ENCODE measurements around the gene DSG3.
"Not testable (repeated sequence)": the region's sequence is repeated elsewhere in the genome, so short reads cannot be mapped to it uniquely, and the experiment has no call there.

DSG3 gene

DNA sequence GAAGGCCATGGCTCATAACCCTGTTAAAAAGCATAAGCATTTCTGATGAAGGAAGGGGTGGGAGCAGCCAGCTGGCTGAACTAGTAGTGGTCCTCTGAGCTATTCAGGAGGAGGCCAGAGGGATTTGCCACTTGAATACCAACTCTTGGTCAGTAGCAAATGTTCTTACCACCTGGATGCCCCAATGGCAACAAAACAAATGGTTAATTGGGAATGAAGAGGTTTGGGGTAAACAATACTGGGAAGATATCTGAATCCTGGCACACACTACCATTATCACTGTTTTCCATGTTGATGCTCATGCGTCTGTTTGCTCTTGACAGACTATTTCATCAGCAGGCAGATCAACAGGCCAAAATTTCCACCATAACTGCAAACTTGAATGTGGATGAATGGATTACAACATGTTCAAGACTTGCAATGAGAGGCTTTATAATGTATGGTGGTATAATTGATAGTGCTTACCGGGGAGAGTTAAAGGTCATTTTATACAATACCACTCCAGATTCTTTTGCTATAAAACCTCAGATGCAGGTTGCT, 47.2 kb downstream of the DSG3 start:
- not testable (repeated sequence) for DNase-seq

DNA sequence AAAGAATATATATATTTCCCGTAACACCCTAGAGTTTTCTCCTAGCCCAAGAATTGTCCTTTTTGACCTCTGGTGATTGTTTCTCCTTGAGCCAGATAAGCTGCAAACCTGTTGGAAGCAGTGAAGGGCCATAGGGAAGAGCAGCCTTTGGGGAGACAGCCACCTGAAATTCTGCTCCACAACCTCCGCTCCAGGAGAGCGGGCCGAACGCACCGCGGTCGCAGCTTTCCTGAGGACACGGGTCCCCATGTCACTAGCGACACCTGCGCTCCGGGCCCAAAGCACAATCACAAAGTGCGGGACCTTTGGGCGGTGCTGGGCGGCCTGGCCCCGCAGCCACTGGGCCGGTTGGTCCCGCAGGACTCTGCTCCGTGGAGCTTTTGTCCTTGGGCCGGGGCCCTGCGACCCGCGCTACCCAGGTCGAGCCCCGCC, 49.9 kb downstream of the DSG3 start:
- DNase-seq = no peak

DNA sequence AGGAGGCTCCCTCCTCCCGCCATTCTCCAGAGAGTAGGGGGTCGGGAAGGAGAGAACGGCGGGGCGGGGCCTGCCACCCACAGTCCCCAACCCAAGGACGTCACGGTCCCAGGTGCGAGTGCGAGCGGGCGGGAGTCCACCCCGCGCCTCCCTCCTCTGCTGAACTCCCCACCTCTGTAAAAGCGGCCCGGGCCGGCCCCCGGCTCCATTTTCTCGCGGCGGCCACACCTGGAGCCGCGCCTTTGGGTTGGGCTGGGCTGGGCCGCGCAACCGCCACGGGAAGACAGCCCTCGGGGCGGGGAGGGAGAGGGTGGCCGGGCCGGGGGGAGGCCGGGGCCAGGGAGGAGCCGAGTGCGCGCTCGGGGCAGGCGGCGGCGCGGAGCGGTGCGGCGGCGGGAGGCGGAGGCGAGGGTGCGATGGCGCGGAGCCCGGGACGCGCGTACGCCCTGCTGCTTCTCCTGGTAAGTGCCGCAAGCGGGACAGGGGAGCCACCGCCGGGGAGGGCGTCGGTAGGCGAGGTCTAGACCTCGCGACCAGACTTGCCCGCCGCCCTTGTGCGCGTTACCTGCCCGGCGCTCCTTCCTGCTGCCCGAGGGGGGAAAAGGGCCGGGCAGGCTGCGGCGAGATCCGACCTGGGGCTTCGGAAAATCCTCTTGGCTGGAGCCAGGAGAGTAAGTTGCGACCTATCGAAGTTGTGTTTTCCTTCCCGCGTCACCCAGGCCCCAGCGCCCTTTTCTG, 50.5 kb downstream of the DSG3 start, which contains the start of gene DSG2:
DSG2 (plus strand) TSS at position 342 of the 738 bp plus-strand sequence; CDS start at position 417, 75 bp downstream.
- DNase-seq = peak; percentile 68 to 71

DNA sequence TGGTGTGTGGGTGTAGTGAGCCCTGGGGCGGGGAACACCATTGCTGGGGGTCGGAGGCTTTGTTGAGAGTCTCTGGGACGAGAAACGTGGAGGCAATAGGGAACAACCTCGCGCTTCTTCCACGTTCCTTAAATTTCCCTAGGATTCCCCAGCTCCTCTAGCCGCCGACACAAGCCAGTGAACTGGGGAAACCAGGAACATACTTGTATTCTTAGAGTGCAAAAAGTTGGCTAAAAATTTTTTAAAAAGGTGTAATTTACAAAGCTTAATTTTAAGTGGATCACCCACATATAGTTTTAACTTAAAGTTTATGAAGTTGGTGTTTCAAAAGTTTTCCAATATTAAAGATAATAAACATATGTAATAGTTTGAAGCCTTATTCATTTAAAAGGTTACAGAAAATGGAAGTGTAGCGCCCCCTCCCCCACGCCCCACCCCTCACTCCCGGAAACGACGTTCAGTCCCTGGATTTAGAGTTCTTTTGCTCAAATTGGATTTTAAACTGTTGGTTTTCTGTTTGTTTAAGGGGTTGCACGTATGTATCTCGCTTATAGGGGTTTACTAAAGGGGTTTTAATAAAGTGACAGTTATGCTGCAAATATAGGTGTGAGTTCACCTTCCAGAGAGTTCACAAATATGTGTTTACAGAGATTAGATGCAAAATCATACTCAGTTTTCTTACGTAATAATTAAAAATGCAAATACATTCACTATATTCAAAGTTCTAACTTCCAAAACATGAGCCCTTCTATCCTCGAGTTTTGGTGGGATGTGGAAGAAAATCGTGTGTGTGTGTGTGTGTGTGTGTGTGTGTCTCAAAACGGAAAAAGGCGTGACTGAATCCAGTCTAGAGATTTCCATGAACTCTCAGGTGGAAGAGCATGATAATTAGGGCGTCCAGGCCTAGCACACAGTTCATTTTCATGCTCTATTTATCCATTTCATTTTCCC, 51.3 kb downstream of the DSG3 start:
- DNase-seq = peak; percentile 1 to 30

DNA sequence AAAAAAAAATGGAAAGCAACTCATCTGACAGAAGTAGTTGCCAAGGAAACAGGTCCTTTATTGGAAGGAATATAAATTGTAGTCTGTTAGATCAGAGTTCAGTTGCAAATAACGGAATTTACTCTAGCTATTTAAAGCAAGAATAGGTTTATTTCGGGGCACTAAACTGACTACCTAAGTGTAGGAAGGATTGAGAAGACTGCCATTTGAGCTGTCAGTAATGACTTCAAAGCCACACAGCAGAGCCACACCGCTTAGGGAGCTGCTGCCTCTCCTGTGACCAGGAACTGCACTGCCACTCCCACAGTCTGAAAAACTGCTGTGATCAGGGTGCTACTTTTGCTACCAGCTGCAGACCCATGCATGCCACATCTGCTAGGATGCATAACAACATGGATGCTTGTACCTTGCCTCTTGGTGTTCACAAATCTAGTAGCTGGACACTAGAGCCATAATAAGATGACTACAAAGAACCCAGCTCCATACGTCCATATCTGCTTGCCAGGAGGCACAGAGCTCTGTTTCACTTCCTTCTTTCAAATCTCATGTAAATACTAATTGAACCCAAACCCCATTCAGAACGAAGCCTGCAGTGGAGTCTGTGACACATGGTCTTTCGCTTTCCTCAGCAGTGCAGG, 52.6 kb downstream of the DSG3 start:
- DNase-seq = peak in 1 of 2 experiments; percentile 4

DNA sequence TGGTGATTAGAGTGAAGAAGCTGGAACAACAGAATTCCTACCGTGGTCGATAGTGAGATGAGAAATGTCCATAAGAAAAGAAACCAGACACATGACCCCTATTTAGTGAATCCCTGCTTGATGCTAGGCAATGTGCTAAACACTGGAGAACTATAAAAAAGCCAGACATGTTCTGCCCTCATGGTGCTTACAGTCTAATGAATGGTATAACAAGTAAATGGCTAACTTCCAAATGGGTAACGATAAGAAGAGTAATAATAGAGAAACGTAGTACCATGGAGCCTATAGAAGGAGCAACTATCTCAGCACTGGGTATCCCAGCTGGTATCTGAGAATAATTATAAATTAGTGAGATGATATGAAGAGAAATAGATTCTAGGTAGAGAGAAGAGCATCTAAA, 55.5 kb downstream of the DSG3 start:
- DNase-seq = no peak

DNA sequence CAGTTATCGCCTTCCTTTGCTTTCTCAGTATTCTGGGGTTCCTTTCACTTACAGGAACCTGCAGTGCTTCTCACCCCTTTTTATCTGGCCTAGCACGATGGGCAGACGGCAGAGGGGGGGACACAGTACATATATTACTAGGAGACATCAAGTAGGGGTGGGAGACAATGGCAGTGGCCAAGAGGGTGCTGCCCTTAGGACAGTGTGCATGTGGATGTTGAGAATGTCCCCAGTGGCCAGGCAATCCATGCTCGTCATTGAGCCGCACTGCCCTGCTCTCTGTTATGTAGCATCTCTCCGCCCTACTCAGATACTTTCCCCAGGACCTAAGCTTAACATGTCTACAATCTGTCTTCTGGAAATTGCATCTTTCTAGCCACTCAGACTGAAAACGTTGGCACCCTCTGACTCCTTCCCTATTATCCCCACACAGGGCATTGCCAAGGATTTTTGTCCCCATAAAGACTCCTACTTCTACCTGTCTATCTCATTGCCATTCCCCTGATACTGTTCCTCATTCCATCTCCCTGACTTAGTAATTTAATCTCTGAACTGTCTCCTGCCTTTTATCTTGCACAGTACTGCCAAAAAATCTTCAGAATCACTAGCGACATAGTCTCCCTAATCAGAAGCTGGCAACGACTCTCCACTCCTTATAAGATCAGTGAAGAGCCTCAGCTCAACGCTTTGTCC, 57.1 kb downstream of the DSG3 start:
- no peak for DNase-seq

DNA sequence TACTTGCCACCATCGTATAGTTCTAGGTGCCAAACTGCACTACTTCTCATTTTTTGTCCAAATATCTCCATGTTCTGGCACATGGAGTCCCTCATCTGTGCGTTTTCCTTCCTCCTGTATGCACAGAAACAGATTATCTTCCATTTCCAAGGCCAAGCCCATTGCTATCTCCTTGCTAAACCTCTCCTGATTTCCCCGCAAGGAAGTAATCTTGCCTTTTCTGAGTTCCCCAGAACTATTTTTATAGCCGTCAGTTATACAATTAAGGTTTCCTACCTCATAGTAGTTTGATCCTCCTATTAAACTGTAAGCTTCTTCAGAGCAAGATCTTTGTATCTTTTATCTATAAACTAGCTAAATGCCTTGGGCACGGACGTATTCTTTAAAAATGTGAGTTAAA, 57.6 kb downstream of the DSG3 start:
- DNase-seq = no peak

DNA sequence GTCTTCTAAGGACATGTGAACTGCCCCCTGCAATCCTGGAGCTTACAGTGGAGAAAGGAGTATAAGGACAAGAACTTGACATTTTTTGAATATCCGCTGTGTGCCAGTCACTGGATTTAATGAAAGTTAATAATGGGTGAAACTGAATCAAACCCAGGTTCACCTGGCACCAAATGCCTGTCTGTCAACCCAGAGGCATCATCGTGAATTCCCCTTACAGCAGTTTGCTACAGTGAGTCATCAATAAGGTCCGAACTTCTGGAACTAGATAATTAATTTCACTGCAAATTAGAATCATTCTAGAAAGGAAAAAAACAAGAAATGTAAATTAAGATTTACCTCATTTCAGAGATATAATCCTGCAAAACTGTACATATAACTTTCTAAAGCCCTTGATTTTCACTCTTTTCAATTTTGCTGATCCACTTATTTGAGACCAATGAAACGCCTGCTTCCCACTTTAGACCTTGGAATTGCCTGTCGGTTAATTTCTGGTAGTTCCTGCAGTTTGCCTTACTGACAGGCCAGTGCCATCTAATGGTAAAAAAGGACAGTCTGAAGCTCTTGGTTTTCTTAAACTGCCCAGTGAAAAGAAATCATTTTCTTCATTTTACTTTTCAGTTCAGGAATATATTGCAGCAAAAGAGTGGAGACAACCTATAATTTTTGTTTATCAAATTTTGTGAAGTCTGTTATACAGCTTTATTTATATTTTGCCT, 58.6 kb downstream of the DSG3 start:
- no peak for DNase-seq

DNA sequence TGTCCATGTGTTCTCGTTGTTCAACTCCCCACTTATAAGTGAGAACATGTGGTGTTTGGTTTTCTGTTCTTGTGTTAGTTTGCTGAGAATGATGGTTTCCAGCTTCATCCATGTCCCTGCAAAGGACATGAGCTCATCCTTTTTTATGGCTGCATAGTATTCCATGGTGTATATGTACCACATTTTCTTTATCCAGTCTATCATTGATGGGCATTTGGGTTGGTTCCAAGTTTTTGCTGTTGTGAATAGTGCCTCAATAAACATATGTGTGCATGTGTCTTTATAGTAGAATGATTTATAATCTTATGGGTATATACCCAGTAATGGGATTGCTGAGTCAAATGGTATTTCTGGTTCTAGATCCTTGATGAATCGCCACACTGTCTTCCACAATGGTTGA, 59.6 kb downstream of the DSG3 start:
- not testable (repeated sequence) for DNase-seq

DNA sequence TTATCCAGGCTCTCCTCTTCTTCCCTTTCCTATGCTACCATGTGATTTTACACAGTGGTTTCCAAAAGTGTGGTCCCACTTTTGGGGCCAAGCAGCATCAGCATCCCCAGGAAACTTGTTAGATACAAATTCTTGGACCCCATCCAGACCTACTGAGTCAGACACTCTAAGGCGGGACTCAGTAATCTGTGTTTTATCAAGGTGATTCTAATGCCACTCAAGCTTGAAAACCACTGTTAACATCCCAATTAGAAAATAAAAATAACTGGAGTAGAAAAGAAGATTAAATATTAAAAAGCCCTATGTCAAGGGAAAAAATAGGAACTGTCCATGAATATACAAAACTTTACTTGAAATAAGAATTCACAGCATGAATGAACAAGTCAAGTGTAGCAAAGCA, 61.2 kb downstream of the DSG3 start:
- DNase-seq = no peak

DNA sequence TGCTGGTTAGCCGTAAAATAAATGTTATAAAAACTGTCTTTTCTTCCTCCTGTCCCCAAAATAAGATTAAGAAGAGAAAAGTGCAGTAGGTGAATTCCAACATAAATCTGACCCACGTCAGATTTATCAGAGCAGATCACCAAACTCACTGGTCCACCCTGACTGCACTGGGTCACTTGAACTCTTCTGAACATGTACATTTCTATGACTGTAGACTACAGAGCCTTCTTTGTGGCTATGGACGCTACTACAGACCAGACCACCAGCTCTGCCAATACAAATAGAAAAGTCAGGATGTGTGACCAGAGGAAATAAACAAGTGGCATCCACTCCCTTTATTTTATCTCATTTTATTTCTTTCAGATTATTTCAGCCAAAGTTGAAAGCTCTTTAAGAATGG, 62.0 kb downstream of the DSG3 start:
- DNase-seq = no peak

DNA sequence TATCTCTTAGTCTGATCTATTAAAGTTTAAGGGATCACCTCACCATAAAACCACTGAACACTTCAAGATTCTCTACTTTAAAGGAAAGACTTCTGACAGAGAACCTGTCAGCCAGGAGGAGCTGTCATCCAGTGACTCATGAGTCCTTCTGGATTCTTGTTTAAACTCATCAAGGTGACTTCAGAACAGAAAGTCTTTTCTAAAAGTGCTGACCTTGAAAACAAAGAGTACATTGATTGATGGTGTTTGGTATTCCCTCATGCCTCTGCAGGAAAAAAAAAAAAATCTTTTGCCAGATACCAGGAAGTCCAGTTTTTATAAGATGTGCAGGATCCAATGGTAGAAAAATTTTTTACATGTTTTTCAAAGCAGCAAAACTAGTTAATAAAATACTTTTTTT, 62.8 kb downstream of the DSG3 start:
- no peak for DNase-seq

DNA sequence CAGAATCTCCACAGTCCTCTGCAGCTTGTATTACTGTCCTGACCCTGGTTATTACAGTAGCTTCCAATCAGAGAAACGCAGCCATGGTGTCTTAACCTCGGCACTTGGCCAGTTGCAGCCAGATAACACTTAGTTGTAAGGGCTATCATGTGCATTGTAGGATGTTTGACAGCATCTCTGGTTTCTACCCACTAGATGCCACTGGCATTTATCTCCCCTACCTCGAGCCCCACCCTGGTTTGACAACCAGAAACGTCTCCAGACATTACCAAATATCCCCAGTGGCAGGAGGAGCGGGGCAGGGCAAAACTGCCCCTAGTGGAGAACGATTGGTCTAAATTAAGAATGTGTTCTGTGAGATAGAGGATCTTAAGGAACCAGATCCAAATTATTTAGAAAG, 63.6 kb downstream of the DSG3 start:
- no peak for DNase-seq

DNA sequence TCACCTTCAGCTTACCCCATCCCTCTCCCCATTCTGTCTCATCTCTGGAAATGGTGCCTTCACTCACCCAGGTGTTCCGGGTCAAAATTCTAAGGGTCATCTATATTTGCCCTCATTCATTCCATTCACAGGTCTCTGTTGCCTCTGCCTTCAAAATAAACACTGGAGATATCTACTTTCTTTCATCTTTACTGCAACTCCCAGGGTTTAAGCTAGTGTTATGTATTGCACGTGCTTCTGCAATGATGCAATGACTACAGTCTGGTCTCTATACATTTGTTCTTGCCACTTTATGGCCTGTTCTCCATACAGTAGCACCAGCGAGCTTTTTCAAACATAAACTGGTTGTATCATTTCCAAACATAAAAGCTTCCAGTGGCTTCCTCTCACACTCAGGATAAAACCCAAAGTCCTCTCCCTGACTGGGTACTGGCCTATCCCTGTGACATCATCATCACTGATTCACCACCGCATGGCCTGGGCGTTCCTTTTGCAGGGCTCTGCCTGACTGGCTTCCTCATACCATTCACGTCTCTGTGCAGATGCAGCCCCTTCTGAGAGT, 64.7 kb downstream of the DSG3 start:
- no peak for DNase-seq

DNA sequence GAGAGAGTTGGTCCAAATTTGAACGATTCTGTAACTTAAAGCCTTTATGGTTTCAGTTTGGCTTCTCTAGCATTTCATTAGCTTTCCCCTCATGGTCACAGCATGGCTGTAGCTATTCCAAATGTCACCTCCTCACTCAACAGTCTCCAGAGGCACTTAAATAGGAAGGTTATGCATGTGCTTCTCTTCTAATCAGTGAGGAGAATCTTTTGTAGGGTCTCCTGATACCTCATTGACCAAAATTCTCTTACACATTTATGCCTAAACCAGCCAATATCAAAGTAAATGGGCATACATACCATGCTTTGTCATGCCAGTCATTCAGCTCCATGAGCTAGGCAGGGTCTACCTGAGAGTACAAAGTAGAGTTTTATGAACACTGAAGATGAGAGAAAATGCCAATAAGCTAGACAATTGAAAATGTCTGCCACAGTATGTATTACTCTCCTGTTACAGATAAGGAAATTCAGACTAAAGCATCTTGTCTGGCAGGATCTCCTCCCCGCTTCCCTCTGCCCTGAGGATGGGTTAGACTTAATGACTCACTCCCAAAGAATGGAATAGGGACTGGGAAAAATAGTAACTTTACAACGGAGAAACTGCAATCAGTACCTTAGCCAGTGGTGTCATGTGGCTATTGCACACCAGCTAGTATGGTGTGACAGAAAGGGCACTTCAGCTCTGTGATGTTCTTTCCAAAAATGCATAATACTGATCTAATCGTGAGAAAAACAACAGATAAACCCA, 65.8 kb downstream of the DSG3 start:
- no peak for DNase-seq

DNA sequence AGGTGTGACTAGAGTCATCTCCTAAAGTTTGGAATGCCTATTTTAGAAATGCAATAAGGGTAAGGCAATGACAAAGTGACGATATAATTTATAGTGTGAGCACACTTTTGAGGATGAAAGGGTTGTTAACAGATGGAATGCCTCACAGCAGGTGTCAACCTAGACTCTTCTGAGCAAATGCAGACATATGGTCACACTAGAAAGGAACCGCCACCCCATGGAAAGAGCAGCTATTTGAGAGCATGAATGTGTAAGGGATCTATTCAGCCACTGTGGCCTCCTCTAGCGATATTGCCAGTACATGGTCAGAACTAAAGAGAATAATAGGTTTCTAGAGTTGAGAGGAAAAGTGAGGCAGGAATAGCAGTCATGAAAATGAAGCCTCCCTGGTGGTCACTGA, 68.9 kb downstream of the DSG3 start:
- no peak for DNase-seq

DNA sequence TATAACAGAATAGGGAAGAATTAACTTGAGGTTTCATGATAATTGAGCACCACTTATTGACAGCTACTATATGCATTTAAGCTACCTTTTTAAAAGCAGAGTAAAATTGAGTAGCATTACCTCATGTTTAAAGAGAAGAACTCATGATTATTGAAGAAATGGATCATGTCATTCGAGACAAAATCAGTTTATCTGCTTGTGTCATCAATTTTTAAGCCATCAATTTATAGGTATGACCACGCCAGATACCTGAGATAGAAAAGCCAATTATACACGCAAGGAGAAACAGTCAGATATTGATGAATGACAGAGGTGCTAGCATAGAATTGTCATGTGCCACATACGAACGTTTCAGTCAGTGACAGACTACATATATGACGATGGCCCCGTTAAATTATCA, 78.8 kb downstream of the DSG3 start:
- DNase-seq = no peak

Data from NCI-H2081 (cell line).